HG03520 (cell line): Measurements from ENCODE around the gene SBSN.

ENCODE experiments used
- ATAC-seq: cut with Tn5 transposase; IDR thresholded peaks from one replicate; pipeline ENCODE4 v1.9.1; 2021; ENCODE audit warnings: mild to moderate bottlenecking, moderate library complexity; ENCODE audit not compliant: unreplicated experiment

Gene SBSN, protein sequence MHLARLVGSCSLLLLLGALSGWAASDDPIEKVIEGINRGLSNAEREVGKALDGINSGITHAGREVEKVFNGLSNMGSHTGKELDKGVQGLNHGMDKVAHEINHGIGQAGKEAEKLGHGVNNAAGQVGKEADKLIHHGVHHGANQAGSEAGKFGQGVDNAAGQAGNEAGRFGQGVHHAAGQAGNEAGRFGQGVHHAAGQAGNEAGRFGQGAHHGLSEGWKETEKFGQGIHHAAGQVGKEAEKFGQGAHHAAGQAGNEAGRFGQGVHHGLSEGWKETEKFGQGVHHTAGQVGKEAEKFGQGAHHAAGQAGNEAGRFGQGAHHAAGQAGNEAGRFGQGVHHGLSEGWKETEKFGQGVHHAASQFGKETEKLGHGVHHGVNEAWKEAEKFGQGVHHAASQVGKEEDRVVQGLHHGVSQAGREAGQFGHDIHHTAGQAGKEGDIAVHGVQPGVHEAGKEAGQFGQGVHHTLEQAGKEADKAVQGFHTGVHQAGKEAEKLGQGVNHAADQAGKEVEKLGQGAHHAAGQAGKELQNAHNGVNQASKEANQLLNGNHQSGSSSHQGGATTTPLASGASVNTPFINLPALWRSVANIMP

DNA sequence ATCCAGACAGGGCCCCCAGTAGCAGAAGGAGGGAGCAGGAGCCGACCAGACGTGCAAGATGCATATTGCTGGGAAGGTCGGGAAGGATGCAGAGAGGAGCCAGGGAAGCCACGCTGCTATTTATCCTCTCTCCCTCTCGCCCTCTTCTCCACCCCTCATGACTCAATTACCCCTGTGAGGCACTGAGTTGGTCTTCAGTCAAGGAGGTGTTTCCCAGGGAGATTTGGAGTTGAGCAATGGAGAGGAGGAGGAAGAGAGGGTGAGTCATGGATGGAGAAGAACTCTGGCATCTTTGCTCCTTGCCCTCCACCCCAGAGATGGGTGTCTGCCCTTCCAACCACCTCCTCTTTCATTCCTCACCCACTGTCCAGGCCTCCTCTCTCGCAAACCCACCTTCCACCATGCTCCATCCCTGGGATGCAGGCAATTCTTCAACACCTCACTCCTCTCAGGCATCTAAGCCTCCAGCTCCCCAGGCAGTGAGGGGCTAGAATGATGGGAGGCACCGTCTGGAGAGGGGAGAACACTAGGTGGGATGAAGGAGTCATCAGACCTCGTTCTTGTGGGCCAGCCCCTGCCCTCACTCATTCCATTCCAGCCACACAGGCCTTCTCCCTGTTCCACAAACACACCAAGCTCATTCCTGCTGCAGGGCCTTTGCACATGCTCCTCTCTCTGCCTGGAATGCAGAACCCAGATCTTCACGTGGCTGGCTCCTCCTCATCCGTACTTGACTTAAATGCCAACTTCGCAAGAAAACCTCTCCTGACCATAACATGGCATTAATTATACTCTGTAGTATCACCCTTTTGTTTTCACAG, at the start of gene SBSN:
SBSN (minus strand) TSS at position 94 of the 821 bp plus-strand sequence; CDS start at position 64, 30 bp downstream.
- no peak for ATAC-seq

DNA sequence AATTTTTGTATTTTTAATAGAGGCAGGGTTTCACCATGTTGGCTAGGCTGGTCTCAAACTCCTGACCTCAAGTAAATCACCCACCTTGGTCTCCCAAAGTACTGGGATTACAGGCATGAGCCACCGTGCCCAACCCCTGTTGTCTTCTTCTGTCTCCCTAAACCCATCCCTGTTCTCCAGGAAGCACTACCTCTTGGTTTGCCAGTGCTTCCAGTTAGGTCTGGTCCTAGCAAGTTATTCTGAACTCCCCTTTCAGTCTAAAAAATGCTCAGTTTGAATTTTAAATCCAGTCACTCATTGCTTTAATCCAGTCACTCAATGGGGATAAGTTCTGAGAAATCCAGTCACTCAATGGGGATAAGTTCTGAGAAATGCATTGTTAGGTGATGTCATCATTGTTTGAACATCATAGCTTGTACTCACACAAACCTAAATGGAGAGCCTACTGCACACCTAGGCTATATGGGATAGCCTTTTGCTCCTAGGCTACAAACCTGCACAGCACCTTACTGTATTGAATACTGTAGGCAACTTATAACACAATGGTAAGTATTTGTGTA, 43.4 kb upstream of the SBSN start:
- no peak for ATAC-seq

DNA sequence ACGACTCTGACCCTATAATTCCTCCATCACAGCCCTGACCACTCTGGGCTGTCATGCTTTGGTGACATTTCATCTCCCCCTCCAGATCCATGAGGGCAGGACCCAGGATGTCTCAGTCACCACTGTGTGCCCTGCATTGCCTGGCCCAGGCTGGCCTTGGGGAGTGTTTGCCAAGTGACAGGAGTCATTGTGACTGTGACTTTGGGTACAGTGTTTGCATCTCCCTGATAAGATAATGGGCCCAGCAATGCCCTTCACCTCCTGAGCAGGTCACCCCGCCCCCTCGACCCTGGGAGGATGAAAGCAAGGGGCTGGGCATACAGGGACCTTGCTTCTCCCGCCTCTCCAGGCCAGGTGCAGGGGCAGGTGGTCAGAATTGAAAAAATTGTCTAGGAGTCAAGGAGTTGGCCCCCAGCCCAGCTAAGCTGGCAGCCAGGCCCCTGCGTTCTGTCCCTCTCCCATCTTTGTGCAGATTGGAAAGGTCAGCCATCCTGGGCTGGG, 41.2 kb upstream of the SBSN start:
- ATAC-seq, result no peak

DNA sequence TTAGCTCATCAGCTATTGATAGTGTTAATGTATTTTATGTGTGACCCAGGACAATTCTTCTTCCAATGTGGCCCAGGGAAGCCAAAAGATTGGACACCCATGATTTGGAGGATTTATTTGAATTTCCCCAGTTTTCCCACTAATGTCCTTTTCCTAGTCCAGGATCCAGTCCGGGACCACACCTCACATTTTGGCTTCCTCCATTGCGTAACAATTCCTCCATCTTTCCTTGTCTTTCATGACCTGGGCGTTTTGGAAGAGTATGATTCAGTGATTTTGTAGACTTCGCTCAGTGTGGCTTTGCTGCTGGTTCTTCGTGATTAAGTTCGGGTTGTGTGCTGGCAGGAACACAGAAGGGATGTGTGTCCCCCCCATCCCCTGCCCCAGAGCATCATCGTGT, 38.6 kb upstream of the SBSN start:
- ATAC-seq, result no peak

DNA sequence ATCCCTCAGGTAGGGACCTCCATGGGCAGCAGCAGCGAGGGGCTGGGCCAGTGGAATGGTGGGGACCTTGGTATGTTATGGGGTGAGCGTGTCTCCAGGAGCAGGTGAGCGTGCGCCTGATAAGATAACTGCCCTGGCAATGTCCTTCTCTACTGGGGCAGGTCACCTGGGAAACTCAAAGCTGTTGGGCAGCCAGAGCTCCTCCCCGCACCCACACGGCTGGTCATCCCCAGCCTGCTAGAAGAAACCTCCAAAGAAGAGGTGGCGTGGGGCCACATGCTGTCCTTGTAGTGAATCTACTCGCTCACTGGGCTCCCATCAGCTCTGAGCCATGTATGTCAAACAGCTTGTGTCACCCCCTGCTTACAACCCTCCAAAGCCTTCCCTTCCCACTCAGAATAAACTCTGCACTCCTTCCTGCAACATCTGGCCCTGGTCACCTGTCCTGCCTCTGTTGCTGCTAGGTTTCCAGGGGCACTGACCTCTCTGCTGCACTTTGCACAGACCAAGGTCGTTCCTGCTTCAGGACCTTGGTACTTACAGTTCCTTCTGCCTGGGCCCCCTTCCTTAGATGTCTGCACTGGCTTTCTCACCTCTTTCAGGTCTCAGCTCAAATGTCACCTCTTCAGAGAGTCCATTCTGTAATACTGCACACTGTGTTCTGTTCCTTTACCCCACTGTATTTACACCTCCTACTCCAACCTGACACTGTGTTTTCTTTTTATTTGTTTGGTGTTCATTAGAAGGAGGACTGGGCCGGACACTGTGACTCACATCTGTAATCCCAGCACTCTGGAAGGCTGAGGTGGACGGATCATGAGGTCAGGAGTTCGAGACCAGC, 37.1 kb upstream of the SBSN start:
- ATAC-seq, result no peak

DNA sequence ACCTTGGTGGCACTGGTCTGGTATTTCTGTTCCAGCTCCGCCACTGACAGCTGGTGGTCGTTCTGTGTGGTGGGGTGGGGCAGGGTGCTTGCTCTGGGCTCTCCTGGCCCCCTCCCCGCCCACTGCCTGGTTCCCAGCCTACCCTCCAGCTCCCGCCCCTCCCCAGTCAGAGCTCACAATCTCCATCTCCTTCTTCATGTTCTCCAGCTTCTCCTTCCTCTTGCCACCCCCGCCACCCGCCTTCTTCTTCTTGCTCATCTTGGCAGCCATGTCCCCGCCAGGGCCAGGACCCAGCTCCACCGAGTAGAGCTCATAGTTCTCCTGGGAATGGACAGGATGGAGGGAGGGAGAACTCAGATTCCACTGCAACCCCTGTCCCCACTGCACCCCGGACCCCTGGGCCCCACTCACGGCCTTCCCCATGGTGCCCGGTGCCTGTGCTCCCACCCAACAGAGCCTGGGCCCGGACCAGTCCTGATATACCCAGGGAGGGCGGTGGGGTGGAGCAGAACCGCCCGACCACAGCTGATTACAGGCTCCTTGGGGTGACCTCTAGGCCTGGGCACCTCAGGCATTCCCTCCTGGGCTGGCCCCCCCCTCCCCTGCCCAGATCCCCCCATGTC, 35.2 kb upstream of the SBSN start, which contains the start of gene ATP4A:
ATP4A (minus strand) TSS at position 452 of the 623 bp plus-strand sequence; CDS start at position 423, 29 bp downstream.
- no peak for ATAC-seq

DNA sequence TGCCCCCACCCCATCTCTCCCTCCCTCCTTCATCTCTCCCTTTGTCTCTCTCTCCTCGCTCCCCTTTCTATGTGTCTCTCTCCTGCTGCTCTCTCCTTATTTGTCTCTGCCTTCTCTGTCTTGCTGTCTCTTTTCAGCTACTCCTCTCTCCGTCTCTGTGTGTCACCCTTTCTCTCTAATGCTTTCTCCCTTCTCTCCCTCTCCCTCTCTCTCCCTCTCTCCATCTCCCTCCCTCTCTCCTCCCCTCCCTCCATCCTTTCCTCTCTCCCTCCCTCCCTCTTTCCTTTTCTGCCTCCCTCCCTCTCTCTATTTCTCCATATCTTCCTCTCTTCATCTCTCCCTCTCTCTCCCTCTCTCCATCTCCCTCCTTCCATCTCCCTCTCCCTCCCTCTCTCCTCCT, 34.7 kb upstream of the SBSN start:
- no peak for ATAC-seq

DNA sequence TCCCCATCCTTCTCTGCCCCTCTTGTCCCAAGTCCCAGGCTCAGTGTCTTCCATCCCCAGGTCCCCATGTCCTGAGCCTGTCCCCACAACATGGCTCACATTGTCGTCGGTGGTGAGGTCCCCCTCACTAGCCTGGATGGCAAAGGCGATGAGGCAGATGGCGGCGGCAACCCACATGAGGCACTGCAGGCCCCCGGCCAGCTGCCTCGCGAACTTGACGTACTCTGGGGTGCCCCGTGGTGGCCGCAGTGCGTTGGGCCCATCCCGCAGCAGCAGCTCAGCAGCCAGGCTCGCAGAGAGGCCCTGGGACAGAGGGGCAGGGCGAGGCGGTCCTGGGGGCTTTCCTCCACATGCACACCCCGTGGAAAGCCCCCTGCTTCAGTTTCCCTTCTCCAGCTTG, 34.2 kb upstream of the SBSN start:
- ATAC-seq, result no peak

DNA sequence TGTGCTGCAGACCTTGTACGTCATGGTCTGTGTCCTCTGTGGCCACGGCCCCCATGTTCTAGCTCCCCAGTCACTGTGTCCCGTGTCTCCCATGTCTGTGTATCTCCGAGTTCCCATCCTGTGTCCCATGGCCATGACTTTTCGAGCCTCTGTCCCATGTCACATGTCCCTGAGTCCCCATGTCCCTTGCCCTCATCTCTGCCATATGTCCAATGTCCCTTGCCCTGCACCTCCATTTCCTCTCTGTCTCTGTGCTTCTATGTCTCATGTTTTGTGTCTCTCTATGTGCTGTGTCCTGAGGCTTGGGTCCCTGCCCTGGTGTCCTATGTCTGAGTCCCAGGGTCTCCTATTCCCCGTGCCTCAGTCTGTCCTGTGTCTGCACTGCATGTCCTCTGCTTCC, 33.3 kb upstream of the SBSN start:
- ATAC-seq, result no peak

DNA sequence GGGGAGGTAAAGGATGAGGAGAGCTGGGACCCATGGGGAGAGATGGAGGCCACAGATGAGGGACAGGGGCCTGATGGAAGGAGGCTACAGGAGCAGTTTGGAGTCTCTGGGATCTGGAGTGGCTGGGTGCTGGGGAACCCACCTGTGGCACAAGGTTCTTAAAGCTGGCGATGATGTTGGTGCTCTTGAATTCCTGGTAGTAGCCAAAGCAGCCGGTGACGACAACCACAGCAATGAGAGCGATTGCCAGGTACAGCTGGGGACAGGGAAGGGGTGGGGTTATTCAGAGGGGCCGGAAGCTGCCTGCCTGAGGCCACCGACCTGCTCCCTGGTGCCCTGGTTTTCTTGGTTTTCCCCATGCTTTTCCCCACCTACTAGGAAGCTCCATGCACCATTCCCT, 32.6 kb upstream of the SBSN start:
- no peak for ATAC-seq

DNA sequence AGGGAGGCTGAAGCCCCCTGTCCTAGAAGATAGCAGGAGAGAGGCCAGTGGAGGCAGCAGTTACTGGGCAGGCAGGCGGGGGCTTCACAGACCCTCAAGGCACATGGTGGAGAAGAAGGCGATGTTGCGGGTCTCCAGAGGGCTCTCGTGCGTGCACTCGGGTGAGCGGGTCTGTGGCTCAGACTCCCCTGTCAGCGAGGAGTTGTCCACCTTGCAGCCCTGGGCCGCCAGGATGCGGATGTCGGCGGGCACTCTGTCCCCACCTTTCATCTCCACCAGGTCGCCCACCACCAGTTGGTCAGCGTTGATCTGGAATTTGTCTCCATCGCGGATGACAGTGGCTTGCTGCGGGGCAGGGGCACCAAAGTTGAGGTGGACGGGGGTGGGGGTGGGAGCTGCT, 32.2 kb upstream of the SBSN start:
- ATAC-seq, result no peak

DNA sequence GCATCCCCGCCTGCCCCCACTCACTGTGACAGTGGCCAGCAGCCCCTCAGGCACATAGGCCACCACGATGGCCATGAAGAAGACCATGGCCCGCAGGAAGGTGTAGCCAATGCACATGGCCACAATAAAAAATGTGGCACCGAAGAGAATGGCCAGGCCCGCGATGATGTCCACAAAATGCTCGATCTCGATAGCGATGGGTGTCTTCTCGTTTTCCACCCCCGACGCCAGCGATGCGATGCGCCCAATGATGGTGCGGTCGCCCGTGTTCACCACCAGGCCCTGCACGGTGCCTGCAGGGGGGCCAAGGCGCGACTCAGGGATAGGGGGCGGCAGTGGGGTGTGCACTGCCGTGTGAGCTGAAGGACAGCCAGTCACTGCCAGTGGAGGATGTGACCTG, 31.7 kb upstream of the SBSN start:
- ATAC-seq, result no peak

DNA sequence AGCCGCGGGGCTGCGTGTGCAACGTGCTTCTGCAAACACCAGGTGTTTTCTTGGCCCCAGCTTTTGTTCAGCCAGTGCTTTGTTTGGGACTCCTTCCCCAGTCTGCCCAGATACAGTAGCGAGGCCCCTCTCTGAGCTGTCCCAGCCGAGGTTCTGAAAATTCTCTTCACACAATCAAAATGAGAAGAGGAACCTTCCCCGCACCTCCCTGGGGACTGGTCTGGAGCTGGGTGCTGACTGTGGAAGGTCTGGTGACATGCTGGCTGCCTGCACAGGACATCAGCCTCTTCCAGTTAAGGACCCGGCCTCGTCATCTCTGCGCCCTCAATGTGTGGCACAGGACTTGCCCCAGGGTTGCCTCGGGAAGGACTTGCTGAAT, 31.2 kb upstream of the SBSN start:
- ATAC-seq, result no peak

DNA sequence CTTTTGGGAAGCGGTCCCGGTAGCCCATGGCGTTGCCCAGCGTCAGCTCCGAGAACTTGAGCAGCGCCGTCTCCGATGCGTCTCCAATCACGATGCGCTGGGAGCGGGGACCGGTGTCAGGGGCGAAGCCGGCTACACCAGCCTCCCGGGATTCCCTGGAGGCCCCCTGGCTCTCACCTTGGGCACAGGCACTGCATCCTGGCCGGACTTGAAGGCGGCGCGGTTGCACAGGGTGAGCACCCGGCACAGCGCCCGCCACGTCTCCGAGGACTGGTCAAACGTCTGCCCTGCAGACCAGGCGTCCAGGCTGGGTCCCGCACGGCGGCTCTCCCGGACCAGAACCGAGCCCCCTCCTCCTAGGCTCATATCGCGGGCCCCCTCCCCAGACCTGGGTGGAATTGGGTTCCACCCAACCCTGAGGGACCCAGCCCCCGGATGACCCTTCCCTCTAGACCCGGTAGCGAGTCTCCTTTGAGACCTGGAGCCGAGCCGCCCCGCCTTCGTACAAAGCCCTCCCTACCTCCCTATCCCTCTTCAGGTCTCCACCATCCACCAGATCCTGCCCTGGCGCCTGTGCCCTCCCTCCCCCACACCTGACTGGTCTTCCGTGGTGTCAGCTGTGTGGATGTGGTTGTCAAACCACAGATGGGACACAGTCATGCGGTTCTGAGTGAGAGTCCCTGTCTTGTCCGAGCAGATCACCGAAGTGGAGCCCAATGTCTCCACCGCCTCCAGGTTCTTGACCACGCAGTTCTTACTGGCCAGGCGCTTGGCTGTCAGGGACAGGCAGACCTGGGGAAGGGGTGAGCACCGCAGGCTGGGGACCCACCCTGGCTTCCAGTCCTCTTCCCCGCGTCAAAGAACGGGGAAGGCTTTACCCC, 30.5 kb upstream of the SBSN start:
- ATAC-seq, result no peak

DNA sequence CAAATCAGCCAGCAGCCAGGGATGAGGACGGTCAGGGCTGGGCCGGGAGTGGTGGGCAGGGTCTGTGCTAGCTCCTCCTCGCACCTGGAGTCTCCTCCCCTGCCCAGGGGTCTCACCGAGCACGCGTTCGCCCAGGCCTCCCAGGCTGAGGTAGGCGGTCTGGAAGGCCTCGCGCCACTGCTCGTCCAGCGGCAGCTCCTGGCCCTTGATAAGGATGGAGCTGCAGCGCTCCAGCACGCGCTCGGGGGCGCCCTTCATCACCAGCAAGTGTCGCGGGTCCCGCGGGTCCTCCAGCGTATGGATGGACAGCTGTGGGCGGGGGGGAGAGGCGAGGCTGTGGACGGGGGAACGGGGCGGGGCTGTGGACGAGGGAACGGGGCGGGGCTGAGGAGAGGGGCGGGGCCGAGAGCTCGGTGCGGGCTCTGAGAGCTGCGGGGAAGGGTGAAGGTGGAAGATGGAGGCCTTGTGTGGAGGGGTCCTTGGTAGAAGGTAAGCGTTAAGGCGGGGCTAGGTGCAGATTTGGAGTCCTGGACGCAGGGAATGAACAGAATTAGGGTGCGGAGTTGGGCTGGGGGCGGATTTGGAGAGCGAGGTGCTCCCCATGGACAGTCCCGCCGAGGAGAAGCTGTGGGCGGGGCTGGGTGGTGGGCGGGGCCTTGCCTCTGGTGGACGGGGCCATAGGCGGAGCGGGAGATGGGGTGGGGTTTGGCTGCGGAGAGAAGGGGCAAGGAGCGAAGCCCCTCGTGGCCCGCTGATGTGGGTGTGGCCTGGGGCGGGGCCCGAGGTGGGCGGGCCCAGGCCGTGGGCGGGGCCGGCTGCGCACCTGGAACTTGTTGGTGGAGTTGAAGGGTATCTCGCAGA, 29.7 kb upstream of the SBSN start:
- no peak for ATAC-seq

DNA sequence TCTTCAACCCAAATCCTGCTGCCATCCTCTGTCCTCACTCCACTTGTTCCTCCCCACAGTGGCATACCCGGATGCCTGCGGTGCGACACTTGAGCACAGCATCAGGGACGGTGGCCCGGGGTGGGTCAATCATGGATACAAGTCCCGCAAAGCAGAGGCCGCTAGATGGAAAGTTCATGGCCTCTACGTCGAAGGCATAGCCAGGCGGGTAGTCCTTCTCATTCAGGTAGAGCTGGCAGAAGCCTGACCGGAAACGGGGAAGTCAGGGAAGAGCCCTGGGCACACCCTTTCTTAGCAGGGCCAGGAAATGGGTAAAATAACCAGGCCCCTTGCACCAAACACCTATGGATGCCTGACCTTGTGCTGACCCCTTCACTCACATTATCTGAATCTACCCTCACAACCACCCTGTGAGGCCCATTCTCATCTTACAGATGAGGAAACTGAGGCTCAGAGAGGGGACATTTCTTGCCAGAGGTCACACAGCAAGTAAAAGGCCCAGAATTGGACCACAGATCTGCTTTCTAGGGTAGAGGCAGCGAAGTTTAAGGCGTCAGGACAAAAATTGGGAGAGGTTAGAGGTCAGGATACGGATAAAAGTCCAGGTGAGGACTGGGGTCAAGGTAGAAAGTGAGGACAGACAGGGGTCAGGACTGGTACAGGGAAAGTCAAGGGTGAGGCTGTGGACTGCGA, 28.9 kb upstream of the SBSN start:
- no peak for ATAC-seq

DNA sequence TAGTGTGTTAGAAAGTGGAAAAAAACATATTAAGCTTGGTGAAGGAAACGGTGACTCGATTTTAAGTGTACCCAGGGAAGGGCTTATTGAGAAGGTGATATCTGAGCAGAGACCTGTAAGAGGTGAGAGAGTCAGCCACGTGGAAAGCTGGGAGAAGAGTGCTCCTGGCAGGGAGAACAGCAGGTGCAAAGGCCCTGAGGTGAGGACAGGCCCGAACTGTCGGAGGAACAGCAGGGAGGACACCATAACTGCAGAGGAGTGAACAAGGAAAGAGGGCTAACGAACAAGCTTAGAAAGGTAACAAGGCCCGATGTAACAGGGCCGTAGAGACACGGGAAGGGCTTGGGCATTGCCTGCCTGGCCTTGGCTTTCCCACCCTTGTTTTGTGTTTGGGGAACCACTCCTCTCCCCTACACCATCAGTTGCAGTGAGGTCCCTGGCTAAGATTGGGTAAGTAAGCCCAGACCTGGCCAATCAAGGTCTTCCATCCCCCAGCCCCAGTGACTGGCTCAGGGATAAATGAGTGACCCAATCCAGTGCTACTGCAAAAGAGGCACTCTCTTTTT, 28.0 kb upstream of the SBSN start:
- no peak for ATAC-seq
